Measurements from ENCODE around the gene PSMD3. TPM values are rescaled to one million over a fixed set of nuclear protein-coding genes. Genes with fewer than 3 reads are reported as not detected.
A peak's percentile ranks its signal among the peaks of the same experiment; 100 is the strongest.

The PSMD3 gene
- total and polyA plus RNA-seq, 2 of the 4 experiments (the other 2 are of a cell fraction) = 123 to 155 TPM

DNA sequence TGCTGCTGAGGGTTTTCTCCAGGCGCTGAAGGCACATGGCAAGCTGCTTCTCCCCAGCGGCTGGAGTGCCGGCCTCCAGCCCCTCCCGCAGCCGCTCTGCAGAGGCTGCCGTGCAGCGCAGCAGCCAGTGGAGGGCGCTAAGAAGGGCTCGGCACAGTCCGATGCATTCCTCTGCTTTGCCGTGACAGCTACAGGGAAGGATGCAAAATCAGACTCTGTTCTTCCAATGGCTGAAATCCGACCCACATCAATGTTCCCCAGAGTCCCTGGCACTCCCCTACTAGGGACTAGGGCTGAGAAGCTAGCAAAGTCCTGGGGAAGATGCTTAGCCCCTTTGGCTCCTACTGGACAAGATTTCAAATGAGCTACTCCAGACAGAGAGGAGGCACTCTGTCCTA, 54.6 kb downstream of the PSMD3 start:
- Histone ChIP-seq H2BK5ac (ENCODE audit: low read depth, low read length, poor library complexity, severe bottlenecking) (no peak overlapping the region), H3K27me3 (ENCODE audit: control insufficient read depth, insufficient read depth, low read length) (no peaks in the 10 kb centered on the region), H2AK9ac (replicated peaks; ENCODE audit: low read depth, low read length, poor library complexity) (no peak overlapping the region), H4K91ac (ENCODE audit: insufficient read depth, low read depth, low read length) (no peak overlapping the region), H2BK20ac (ENCODE audit: low read depth, low read length) (no peak overlapping the region), H2BK15ac (ENCODE audit: low read depth, low read length) (no peak overlapping the region), H3K27ac (ENCODE audit: insufficient read depth, low read length) (no peak overlapping the region), H4K8ac (ENCODE audit: low read depth in 2 of 2, low read length in 2 of 2) (no peak overlapping the region), H3K36me3 (ENCODE audit: control insufficient read depth, insufficient read depth, low read length) (peaks cover 41% of the 10 kb centered on the region), H3K56ac (ENCODE audit: extremely low read depth, insufficient read depth, low read length) (no peak overlapping the region), H3K79me1 (ENCODE audit: low read depth in 1 of 2, low read length in 2 of 2) (peaks cover 4 to 12% of the 10 kb centered on the region in 2 experiments; a peak in 2 of 4 replicates), H3K9me3 (ENCODE audit: control insufficient read depth, insufficient read depth, low read length) (no peaks in the 10 kb centered on the region), H3K9me1 (ENCODE audit: insufficient read depth, low read length) (no peaks in the 10 kb centered on the region), H2AK5ac (ENCODE audit: low read depth, low read length) (no peak overlapping the region), H4K20me1 (ENCODE audit: insufficient read depth, low read length) (no peaks in the 10 kb centered on the region; the same call in 1 of the 2 replicates), H3K4ac (ENCODE audit: low read depth, low read length) (0 out of 2 replicates have a peak overlapping the region, but pooled peaks have one; percentile 8), H2AFZ (replicated peaks; ENCODE audit: low read length, poor library complexity) (no peak overlapping the region), H3K4me2 (ENCODE audit: low read depth, low read length) (no peak overlapping the region), H4K5ac (ENCODE audit: low read depth, low read length) (no peak overlapping the region), H3K23ac (ENCODE audit: low read depth, low read length) (no peak overlapping the region), H3K18ac (ENCODE audit: low read depth, low read length) (no peak overlapping the region), H3K4me1 (ENCODE audit: control insufficient read depth, insufficient read depth, low read length) (peaks cover 1% of the 10 kb centered on the region; the same call in 1 of the 2 replicates), H3K9ac (ENCODE audit: low read depth, low read length) (no peak overlapping the region), H2BK120ac (ENCODE audit: low read depth, low read length) (no peak overlapping the region), H3K4me3 (ENCODE audit: insufficient read depth, low read depth, low read length) (no peak overlapping the region), H3K14ac (replicated peaks; ENCODE audit: low read depth, low read length) (no peak overlapping the region)
- DNase-seq = peak; percentile 47
- BruUV-seq (replicated peaks) = no TSS peak
- POLR2A ChIA-PET (ENCODE audit: unreplicated experiment) = no interaction called here
- in situ Hi-C loops (cut with MboI; ENCODE audit: low sequenced_read_pairs) = no loop called here
- 23% methylated on average over 9 of the region's 12 CpGs; no CpG with 5 or more reads in 1 of the 2 experiments for WGBS, 2 experiments (ENCODE audit: extremely low coverage in 2 of 2, insufficient read length in 1 of 2)
- dilution Hi-C loops (cut with HindIII; ENCODE audit: low sequenced_read_pairs, unreplicated experiment) = no loop called here
- CTCF ChIA-PET = interaction anchor here (0.7 to 1.4 kb wide), 7 partner anchors 14 to 79 kb away, joined by 3 to 6 read pairs (median 4); partner anchors contain the start of gene MED24
- ATAC-seq (ENCODE audit: low read depth) = peak; percentile 84
- intact Hi-C loops (cut with micrococcal nuclease) = no loop called here
- 0 out of 2 replicates have a peak, but pooled peaks have one; percentile 8 for TF ChIP-seq MXI1 (IDR thresholded peaks at IDR 0.05; ENCODE audit: borderline replicate concordance, low read depth, low read length)
- TF ChIP-seq MAZ (IDR thresholded peaks at IDR 0.05; ENCODE audit: borderline replicate concordance, low read depth, low read length) = peak; percentile 62; the same call in 1 of the 2 replicates
- TF ChIP-seq RAD21 (IDR thresholded peaks at IDR 0.05; ENCODE audit: low read length) = peak; percentile 62
- TF ChIP-seq SMC3 (IDR thresholded peaks at IDR 0.05; ENCODE audit: low read depth, low read length) = peak; percentile 67
- no peak for TF ChIP-seq CHD1 (IDR thresholded peaks at IDR 0.05; ENCODE audit: low read depth, low read length)
- TF ChIP-seq, protein P1, sequence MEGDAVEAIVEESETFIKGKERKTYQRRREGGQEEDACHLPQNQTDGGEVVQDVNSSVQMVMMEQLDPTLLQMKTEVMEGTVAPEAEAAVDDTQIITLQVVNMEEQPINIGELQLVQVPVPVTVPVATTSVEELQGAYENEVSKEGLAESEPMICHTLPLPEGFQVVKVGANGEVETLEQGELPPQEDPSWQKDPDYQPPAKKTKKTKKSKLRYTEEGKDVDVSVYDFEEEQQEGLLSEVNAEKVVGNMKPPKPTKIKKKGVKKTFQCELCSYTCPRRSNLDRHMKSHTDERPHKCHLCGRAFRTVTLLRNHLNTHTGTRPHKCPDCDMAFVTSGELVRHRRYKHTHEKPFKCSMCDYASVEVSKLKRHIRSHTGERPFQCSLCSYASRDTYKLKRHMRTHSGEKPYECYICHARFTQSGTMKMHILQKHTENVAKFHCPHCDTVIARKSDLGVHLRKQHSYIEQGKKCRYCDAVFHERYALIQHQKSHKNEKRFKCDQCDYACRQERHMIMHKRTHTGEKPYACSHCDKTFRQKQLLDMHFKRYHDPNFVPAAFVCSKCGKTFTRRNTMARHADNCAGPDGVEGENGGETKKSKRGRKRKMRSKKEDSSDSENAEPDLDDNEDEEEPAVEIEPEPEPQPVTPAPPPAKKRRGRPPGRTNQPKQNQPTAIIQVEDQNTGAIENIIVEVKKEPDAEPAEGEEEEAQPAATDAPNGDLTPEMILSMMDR (conservative IDR thresholded peaks at IDR 0.05; ENCODE audit: low read depth, low read length) = peak; percentile 74
- no peak for TF ChIP-seq RFX5 (IDR thresholded peaks at IDR 0.05; ENCODE audit: low read depth, low read length)
- no peak for TF ChIP-seq NFE2L2 (IDR thresholded peaks at IDR 0.05; ENCODE audit: low read depth, low read length)
